Peyer's patch (tissue), 4 donors: Measurements from ENCODE around the gene GXYLT2.

Source experiments
- CTCF ChIP-seq, 6 experiments: fragments of 450-650 bp in 4 of 6; fragments of 200-600 bp in 2 of 6; sonication (generic) in 1 of 6; IDR thresholded peaks; one replicate each; pipeline ENCODE4 v1.5.1; 2017 to 2019; ENCODE audit warnings: antibody characterized with exemption in 6 of 6, mild to moderate bottlenecking in 3 of 6, moderate library complexity in 1 of 6
- POLR2A ChIP-seq, 2 donors: fragments of 450-650 bp; IDR thresholded peaks; one replicate each; pipeline ENCODE4 v1.5.1; 2017; ENCODE audit warnings: antibody characterized with exemption in 2 of 2, mild to moderate bottlenecking in 2 of 2, moderate library complexity in 2 of 2

DNA sequence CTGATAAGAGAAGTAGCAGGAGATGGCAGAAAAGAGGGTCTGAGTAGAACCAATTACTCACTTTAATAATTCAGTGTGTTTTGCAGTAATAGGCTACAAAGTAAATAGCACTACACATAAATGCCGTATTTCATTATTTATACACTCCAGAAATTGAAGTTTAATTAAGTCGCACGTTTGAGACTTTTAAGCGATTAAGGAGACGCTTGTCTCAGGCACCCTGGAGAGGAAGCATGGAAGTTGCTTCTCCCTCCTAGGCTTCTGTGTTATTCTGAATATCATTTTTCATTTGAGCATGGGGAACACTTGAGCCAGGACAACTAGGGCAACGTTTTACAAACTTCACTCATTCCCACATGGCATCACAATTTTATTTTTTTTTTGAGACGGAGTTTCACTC is 12.2 kb downstream of the GXYLT2 start:
- no peak for TF ChIP-seq CTCF (IDR thresholded peaks at IDR 0.05)
- no peak for TF ChIP-seq POLR2A (IDR thresholded peaks at IDR 0.05)
